ENCODE measurements around the gene RBM28.
"Not testable (repeated sequence)": the region's sequence is repeated elsewhere in the genome, so short reads cannot be mapped to it uniquely, and the experiment has no call there.

The RBM28 gene

DNA sequence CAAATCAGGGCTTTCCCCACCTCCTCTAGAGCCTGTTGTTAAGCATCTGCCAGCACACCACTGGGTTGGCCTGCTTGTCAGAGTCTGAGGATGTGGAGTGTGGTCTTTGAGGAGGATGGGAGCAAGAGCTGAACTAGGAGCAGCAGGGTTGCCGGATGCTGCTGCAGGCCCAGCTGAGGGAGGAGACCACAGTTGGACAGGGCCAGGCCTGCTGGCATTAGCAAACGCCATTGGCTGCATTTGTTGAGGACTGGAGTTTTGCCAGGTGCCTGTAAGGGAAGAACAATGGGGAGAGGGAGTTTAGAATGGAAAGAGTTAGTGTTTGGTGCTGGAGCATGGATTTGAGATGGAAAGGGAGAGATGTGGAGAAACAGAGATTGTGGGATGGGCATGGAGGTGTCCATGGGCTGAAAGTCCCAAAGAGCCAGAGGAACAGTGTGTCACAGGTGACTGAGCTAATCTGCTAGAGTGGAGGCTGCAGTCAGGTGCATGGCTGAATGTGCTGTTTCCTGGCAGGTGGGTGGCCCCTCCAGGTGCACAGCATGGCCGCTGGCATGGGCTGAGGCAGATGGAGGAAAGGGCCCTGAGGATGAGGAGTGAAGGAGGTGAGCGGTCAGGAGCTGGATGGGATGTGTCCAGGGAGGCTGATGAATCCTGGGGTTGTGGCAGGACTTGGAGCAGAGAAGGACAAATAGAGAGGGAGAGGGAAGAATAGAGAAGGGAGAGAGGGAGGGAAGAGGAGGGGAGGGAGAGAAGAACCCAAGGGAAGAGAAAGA is 61.9 kb downstream of the RBM28 start:
- Histone ChIP-seq H3K18ac (ENCODE audit: low read length) (no peak overlapping the region), H3K9ac (ENCODE audit: low read depth, low read length, poor library complexity) (peak overlapping the region; percentile 73), H2BK120ac (ENCODE audit: low read depth, low read length) (no peak overlapping the region), H2BK15ac (ENCODE audit: low read length) (no peak overlapping the region), H3K23ac (ENCODE audit: low read depth, low read length, poor library complexity) (peak overlapping the region; percentile 37), H3K27ac (replicated peaks; ENCODE audit: low read length) (no peak overlapping the region), H2BK12ac (ENCODE audit: low read length) (no peak overlapping the region), H3K27me3 (ENCODE audit: control insufficient read depth in 3 of 3, insufficient read depth in 3 of 3, low read depth in 1 of 3, low read length in 3 of 3) (no peaks in the 10 kb centered on the region), H4K8ac (ENCODE audit: low read depth, low read length) (no peak overlapping the region), H3K4me1 (ENCODE audit: control insufficient read depth in 2 of 2, insufficient read depth in 1 of 2, low read depth in 1 of 2, low read length in 2 of 2) (no peaks in the 10 kb centered on the region), H3K4me2 (ENCODE audit: insufficient read depth, low read length, poor library complexity, severe bottlenecking) (no peak overlapping the region), H4K91ac (ENCODE audit: low read depth, low read length, poor library complexity) (no peak overlapping the region), H3K79me1 (ENCODE audit: low read depth, low read length) (no peaks in the 10 kb centered on the region), H2AK5ac (ENCODE audit: low read depth, low read length) (no peak overlapping the region), H2AFZ (ENCODE audit: low read length) (no peak overlapping the region), H3K36me3 (replicated peaks in 1 of 2; ENCODE audit: control insufficient read depth in 2 of 2, insufficient read depth in 2 of 2, low read length in 2 of 2) (peaks cover 0 to 1% of the 10 kb centered on the region in 2 donors), H3K4me3 (ENCODE audit: low read length in 2 of 2) (peak overlapping the region in 1 of 2 donors; percentile 13), H3K9me3 (replicated peaks in 1 of 2; ENCODE audit: control insufficient read depth in 2 of 2, insufficient read depth in 1 of 2, low read depth in 1 of 2, low read length in 2 of 2) (peaks cover 0 to 6% of the 10 kb centered on the region in 2 donors), H3K14ac (ENCODE audit: low read length) (no peak overlapping the region), H3K4ac (ENCODE audit: low read length) (no peak overlapping the region), H2BK5ac (ENCODE audit: low read length) (no peak overlapping the region)
- no CpG with 5 or more reads among the region's 4 CpGs for WGBS, 2 donors (ENCODE audit: extremely low coverage in 2 of 2, insufficient read length in 2 of 2, insufficient replicate concordance in 1 of 2)
- no peak for DNase-seq (ENCODE audit: low spot score)

DNA sequence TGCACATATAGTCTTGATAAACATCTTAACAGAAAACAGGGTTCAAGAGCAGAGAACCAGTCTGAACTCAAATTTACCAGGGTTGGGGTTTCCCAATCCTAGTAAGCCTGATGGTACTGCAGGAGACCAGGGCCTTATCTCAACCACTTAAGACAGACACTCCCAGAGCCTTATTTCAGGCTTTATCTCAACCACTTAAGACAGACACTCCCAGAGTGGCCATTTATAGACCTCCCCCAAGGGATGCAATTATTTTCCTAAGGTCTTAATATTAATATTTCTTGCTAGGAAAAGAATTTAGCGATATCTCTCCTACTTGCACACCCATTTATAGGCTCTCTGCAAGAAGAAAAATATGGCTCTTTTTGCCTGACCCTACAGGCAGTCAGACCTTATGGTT is 63.3 kb downstream of the RBM28 start:
- H4K8ac ChIP-seq (ENCODE audit: low read depth, low read length); H3K4me2 ChIP-seq (ENCODE audit: insufficient read depth, low read length, poor library complexity, severe bottlenecking); H3K23ac ChIP-seq (ENCODE audit: low read depth, low read length, poor library complexity); H2BK12ac ChIP-seq (ENCODE audit: low read length); H3K18ac ChIP-seq (ENCODE audit: low read length); H3K4me1 ChIP-seq (ENCODE audit: control insufficient read depth in 2 of 2, insufficient read depth in 1 of 2, low read depth in 1 of 2, low read length in 2 of 2); H2BK120ac ChIP-seq (ENCODE audit: low read depth, low read length); H2AK5ac ChIP-seq (ENCODE audit: low read depth, low read length); H3K79me1 ChIP-seq (ENCODE audit: low read depth, low read length); H3K9me3 ChIP-seq (replicated peaks in 1 of 2; ENCODE audit: control insufficient read depth in 2 of 2, insufficient read depth in 1 of 2, low read depth in 1 of 2, low read length in 2 of 2); H3K4ac ChIP-seq (ENCODE audit: low read length); H3K4me3 ChIP-seq (ENCODE audit: low read length in 2 of 2); H3K9ac ChIP-seq (ENCODE audit: low read depth, low read length, poor library complexity); H2AFZ ChIP-seq (ENCODE audit: low read length); H3K36me3 ChIP-seq (replicated peaks in 1 of 2; ENCODE audit: control insufficient read depth in 2 of 2, insufficient read depth in 2 of 2, low read length in 2 of 2); H3K14ac ChIP-seq (ENCODE audit: low read length); H3K27me3 ChIP-seq (ENCODE audit: control insufficient read depth in 3 of 3, insufficient read depth in 3 of 3, low read depth in 1 of 3, low read length in 3 of 3); DNase-seq (ENCODE audit: low spot score); H2BK5ac ChIP-seq (ENCODE audit: low read length); H3K27ac ChIP-seq (replicated peaks; ENCODE audit: low read length); H4K91ac ChIP-seq (ENCODE audit: low read depth, low read length, poor library complexity); H2BK15ac ChIP-seq (ENCODE audit: low read length): not testable (repeated sequence)
- no CpG with 5 or more reads among the region's 1 CpG for WGBS, 2 donors (ENCODE audit: extremely low coverage in 2 of 2, insufficient read length in 2 of 2, insufficient replicate concordance in 1 of 2)

DNA sequence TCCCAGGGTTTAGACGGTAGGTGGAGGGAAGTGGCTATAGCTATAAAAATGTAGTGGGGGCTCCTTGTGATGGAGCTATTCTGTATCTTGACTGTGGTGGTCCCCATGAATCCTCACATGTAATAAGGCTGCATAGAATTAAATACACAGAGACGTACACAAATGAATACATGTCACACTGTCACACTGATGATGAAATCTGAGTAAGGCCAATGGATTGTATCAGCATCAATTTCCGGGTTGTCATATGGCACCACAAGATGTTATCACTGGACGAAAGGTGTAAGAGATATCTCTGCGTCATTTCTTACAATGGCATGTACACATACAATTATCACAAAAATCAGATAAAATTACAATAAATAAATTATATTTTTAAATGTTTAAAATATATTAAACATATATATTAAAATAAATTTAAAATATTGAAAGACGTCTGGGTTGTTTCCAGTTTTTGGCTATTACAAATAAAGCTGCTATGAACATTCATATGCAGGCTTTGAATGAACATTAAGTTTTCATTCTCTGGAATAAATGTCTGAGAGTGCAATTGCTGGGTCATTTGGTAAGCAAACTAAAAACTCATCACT is 64.5 kb downstream of the RBM28 start:
- Histone ChIP-seq H3K4me2 (ENCODE audit: insufficient read depth, low read length, poor library complexity, severe bottlenecking) (no peak overlapping the region), H3K9me3 (replicated peaks in 1 of 2; ENCODE audit: control insufficient read depth in 2 of 2, insufficient read depth in 1 of 2, low read depth in 1 of 2, low read length in 2 of 2) (peaks cover 0 to 5% of the 10 kb centered on the region in 2 donors), H3K9ac (ENCODE audit: low read depth, low read length, poor library complexity) (no peak overlapping the region), H3K4ac (ENCODE audit: low read length) (no peak overlapping the region), H2BK120ac (ENCODE audit: low read depth, low read length) (no peak overlapping the region), H3K27ac (replicated peaks; ENCODE audit: low read length) (no peak overlapping the region), H3K79me1 (ENCODE audit: low read depth, low read length) (no peaks in the 10 kb centered on the region), H3K27me3 (ENCODE audit: control insufficient read depth in 3 of 3, insufficient read depth in 3 of 3, low read depth in 1 of 3, low read length in 3 of 3) (no peaks in the 10 kb centered on the region), H2BK12ac (ENCODE audit: low read length) (no peak overlapping the region), H3K23ac (ENCODE audit: low read depth, low read length, poor library complexity) (no peak overlapping the region), H3K14ac (ENCODE audit: low read length) (no peak overlapping the region), H3K18ac (ENCODE audit: low read length) (no peak overlapping the region), H3K4me3 (ENCODE audit: low read length in 2 of 2) (no peak overlapping the region), H2AK5ac (ENCODE audit: low read depth, low read length) (no peak overlapping the region), H4K91ac (ENCODE audit: low read depth, low read length, poor library complexity) (no peak overlapping the region), H2BK5ac (ENCODE audit: low read length) (no peak overlapping the region), H2AFZ (ENCODE audit: low read length) (no peak overlapping the region), H4K8ac (ENCODE audit: low read depth, low read length) (no peak overlapping the region), H2BK15ac (ENCODE audit: low read length) (no peak overlapping the region), H3K36me3 (replicated peaks in 1 of 2; ENCODE audit: control insufficient read depth in 2 of 2, insufficient read depth in 2 of 2, low read length in 2 of 2) (peaks cover 0 to 1% of the 10 kb centered on the region in 2 donors), H3K4me1 (ENCODE audit: control insufficient read depth in 2 of 2, insufficient read depth in 1 of 2, low read depth in 1 of 2, low read length in 2 of 2) (peaks cover 0 to 1% of the 10 kb centered on the region in 2 donors)
- WGBS, 2 donors (ENCODE audit: extremely low coverage in 2 of 2, insufficient read length in 2 of 2, insufficient replicate concordance in 1 of 2), result no CpG with 5 or more reads among the region's 6 CpGs
- no peak for DNase-seq (ENCODE audit: low spot score)

DNA sequence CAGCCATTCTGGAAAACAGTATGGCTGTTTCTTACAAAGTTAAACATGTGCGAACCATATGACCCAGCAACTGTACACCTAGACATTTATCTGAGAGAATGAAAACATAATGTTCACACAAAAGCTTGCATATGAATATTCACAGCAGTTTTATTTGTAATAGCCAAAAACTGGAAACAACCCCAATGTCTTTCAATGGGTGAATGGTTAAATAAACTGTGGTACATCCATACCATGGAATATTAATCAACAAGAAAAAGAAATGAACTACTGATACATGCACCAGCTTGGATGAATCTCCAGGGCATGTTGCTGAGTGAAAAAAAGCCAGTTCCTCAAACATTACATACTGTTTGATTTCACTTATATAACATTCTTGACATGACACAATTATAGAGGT is 65.3 kb downstream of the RBM28 start:
- no peak for DNase-seq (ENCODE audit: low spot score)
- WGBS, 2 donors (ENCODE audit: extremely low coverage in 2 of 2, insufficient read length in 2 of 2, insufficient replicate concordance in 1 of 2), result no CpG with 5 or more reads among the region's 1 CpG

More for the DNA sequence above, 65.3 kb downstream of the RBM28 start:
- H2BK5ac ChIP-seq (ENCODE audit: low read length), result no peak overlapping the region
- H2AK5ac ChIP-seq (ENCODE audit: low read depth, low read length), result no peak overlapping the region
- no peak overlapping the region for H2AFZ ChIP-seq (ENCODE audit: low read length)
- no peak overlapping the region for H3K27ac ChIP-seq (replicated peaks; ENCODE audit: low read length)
- H3K4me2 ChIP-seq (ENCODE audit: insufficient read depth, low read length, poor library complexity, severe bottlenecking), result no peak overlapping the region
- H3K18ac ChIP-seq (ENCODE audit: low read length), result no peak overlapping the region
- H2BK15ac ChIP-seq (ENCODE audit: low read length), result no peak overlapping the region
- H3K4me1 ChIP-seq (ENCODE audit: control insufficient read depth in 2 of 2, insufficient read depth in 1 of 2, low read depth in 1 of 2, low read length in 2 of 2), result peaks cover 0 to 3% of the 10 kb centered on the region in 2 donors
- no peak overlapping the region for H2BK12ac ChIP-seq (ENCODE audit: low read length)
- H3K4ac ChIP-seq (ENCODE audit: low read length), result no peak overlapping the region
- no peak overlapping the region for H3K14ac ChIP-seq (ENCODE audit: low read length)
- H4K91ac ChIP-seq (ENCODE audit: low read depth, low read length, poor library complexity), result no peak overlapping the region
- H3K36me3 ChIP-seq (replicated peaks in 1 of 2; ENCODE audit: control insufficient read depth in 2 of 2, insufficient read depth in 2 of 2, low read length in 2 of 2), result peaks cover 0 to 1% of the 10 kb centered on the region in 2 donors
- H3K9me3 ChIP-seq (replicated peaks in 1 of 2; ENCODE audit: control insufficient read depth in 2 of 2, insufficient read depth in 1 of 2, low read depth in 1 of 2, low read length in 2 of 2), result peaks cover 0 to 5% of the 10 kb centered on the region in 2 donors
- no peak overlapping the region for H4K8ac ChIP-seq (ENCODE audit: low read depth, low read length)
- H2BK120ac ChIP-seq (ENCODE audit: low read depth, low read length), result no peak overlapping the region
- no peaks in the 10 kb centered on the region for H3K27me3 ChIP-seq (ENCODE audit: control insufficient read depth in 3 of 3, insufficient read depth in 3 of 3, low read depth in 1 of 3, low read length in 3 of 3)
- no peaks in the 10 kb centered on the region for H3K79me1 ChIP-seq (ENCODE audit: low read depth, low read length)
- no peak overlapping the region for H3K9ac ChIP-seq (ENCODE audit: low read depth, low read length, poor library complexity)
- H3K4me3 ChIP-seq (ENCODE audit: low read length in 2 of 2), result no peak overlapping the region
- H3K23ac ChIP-seq (ENCODE audit: low read depth, low read length, poor library complexity), result no peak overlapping the region

Data from neuronal stem cell (in vitro differentiated cells).